ENCODE measurements around the gene EPAS1. TPM values are rescaled to one million over a fixed set of nuclear protein-coding genes. Genes with fewer than 3 reads are reported as not detected.

EPAS1 gene
- total RNA-seq, 1 donor from 2014 or later: 0.15 TPM

DNA sequence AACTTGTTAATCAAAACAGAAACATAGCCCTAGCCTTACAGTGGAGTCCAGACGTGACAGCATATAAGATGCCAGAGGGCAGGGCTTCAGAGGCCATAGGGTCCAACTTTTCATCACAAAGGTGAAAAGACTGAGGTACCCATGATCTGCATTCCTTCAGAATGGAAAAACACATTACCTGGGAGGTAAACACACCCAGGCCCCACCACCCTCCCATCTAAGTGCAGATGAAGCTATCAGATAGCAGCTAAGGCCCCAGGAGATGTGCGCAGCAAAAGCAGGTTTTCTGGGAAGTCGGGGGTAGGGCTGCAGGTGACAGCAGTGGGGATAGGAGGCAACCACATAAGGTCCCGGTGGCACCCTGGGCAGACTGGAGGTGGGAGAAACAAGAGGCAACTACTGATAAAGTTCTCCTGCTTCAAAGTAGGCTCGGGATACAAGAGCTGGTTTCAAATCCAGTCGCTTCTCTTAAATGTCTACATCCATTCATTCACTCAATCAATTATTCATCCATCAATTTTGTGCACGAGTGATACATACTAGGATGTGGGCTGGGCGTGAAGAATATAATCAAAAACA lies 107.1 kb downstream of the EPAS1 start:
- no peaks in the 10 kb centered on the region for H4K20me1 ChIP-seq (ENCODE audit: low read depth)
- H3K79me2 ChIP-seq (ENCODE audit: low read depth): no peaks in the 10 kb centered on the region
- H3K27me3 ChIP-seq: no peaks in the 10 kb centered on the region
- H3K27ac ChIP-seq: no peak overlapping the region
- H3K9me3 ChIP-seq (ENCODE audit: low read depth): no peaks in the 10 kb centered on the region
- Mint-ChIP-seq H3K4me3 (no peak overlapping the region), H3K9me3 (no peaks in the 10 kb centered on the region), H3K27ac (no peak overlapping the region), H3K27me3 (ENCODE audit: insufficient read depth, low read depth) (peaks cover 9% of the 10 kb centered on the region), H3K36me3 (no peaks in the 10 kb centered on the region), H3K4me1 (no peaks in the 10 kb centered on the region)
- no peaks in the 10 kb centered on the region for H3K36me3 ChIP-seq
- TF ChIP-seq, protein P1, sequence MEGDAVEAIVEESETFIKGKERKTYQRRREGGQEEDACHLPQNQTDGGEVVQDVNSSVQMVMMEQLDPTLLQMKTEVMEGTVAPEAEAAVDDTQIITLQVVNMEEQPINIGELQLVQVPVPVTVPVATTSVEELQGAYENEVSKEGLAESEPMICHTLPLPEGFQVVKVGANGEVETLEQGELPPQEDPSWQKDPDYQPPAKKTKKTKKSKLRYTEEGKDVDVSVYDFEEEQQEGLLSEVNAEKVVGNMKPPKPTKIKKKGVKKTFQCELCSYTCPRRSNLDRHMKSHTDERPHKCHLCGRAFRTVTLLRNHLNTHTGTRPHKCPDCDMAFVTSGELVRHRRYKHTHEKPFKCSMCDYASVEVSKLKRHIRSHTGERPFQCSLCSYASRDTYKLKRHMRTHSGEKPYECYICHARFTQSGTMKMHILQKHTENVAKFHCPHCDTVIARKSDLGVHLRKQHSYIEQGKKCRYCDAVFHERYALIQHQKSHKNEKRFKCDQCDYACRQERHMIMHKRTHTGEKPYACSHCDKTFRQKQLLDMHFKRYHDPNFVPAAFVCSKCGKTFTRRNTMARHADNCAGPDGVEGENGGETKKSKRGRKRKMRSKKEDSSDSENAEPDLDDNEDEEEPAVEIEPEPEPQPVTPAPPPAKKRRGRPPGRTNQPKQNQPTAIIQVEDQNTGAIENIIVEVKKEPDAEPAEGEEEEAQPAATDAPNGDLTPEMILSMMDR (IDR thresholded peaks at IDR 0.05): no peak
- no peak for TF ChIP-seq EZH2phosphoT487 (IDR thresholded peaks at IDR 0.05)
- no peak for TF ChIP-seq EZH2 (IDR thresholded peaks at IDR 0.05)
- no peak overlapping the region for H3K9ac ChIP-seq
- H3K4me1 ChIP-seq: no peaks in the 10 kb centered on the region
- no peak overlapping the region for H3K4me3 ChIP-seq
- H3K4me2 ChIP-seq: no peak overlapping the region
- no peak overlapping the region for H2AFZ ChIP-seq (replicated peaks)
- no peaks in the 10 kb centered on the region for H3F3A ChIP-seq (ENCODE audit: low read depth)
- no peak for DNase-seq (ENCODE audit: low spot score)

DNA sequence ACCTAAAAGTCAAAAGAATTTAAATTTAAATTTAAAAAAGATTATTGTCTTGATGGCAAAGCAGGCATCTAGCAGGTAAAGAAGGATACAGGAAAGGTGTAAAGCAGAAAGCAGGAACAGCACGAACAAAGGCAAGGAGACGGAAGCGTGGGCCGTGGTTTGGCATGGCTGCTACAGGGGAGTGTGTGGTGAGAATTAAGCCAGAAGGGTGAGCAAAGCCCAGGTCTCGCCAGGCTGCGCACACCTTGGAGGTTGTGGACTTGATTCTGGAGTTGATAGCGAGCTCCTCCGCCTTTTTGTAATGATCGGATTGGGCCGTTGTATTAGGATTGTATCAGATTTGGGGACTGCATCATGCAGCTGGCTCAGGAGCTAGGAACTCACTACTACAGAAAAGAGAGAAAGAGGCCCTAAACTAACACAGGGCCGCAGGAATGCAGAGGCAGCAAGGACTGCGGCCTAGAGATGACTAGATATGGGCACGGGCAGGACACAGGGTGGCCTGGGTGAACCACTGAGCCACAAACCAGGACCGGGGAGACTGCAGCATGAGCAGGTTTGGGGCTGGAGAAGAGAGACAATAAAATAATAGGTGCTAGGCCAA lies 110.7 kb downstream of the EPAS1 start:
- TF ChIP-seq EZH2phosphoT487 (IDR thresholded peaks at IDR 0.05): no peak
- no peak for TF ChIP-seq EZH2 (IDR thresholded peaks at IDR 0.05)
- TF ChIP-seq, protein P1 (IDR thresholded peaks at IDR 0.05): no peak
- H3K4me1 ChIP-seq: no peaks in the 10 kb centered on the region
- no peaks in the 10 kb centered on the region for H3F3A ChIP-seq (ENCODE audit: low read depth)
- H3K27me3 ChIP-seq: no peaks in the 10 kb centered on the region
- no peak overlapping the region for H2AFZ ChIP-seq (replicated peaks)
- Mint-ChIP-seq H3K4me1 (no peaks in the 10 kb centered on the region), H3K36me3 (no peaks in the 10 kb centered on the region), H3K27ac (no peak overlapping the region), H3K4me3 (no peak overlapping the region), H3K27me3 (ENCODE audit: insufficient read depth, low read depth) (peaks cover 5% of the 10 kb centered on the region), H3K9me3 (no peaks in the 10 kb centered on the region)
- no peak overlapping the region for H3K4me3 ChIP-seq
- no peak overlapping the region for H3K27ac ChIP-seq
- H3K36me3 ChIP-seq: no peaks in the 10 kb centered on the region
- no peak for DNase-seq (ENCODE audit: low spot score)
- H3K9me3 ChIP-seq (ENCODE audit: low read depth): no peaks in the 10 kb centered on the region
- no peak overlapping the region for H3K9ac ChIP-seq
- H3K4me2 ChIP-seq: no peak overlapping the region
- no peaks in the 10 kb centered on the region for H4K20me1 ChIP-seq (ENCODE audit: low read depth)
- H3K79me2 ChIP-seq (ENCODE audit: low read depth): no peaks in the 10 kb centered on the region

DNA sequence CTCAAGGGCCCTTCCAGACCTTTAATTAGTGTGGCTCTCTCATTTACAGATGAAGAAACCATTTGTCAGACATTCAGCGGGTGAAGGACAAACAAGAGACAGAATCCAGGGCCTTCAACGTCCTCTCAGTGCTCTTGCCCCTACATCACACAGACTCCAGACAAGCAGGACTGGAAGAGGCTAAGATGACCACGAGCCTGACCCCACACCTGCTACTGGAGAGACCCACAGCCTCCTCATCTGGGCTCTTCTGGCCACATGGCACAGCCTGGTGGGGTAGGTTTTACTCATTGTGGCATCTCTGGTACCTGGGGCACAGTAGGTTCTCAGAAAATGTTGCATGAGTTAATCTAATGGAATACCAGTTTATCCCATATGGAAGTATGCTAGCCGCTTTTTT lies 112.5 kb downstream of the EPAS1 start:
- TF ChIP-seq, protein P1 (IDR thresholded peaks at IDR 0.05): no peak
- no peak for TF ChIP-seq EZH2 (IDR thresholded peaks at IDR 0.05)
- TF ChIP-seq EZH2phosphoT487 (IDR thresholded peaks at IDR 0.05): no peak
- Histone ChIP-seq H3K9ac (no peak overlapping the region), H2AFZ (replicated peaks) (no peak overlapping the region), H4K20me1 (ENCODE audit: low read depth) (no peaks in the 10 kb centered on the region), H3K79me2 (ENCODE audit: low read depth) (no peaks in the 10 kb centered on the region), H3K27ac (no peak overlapping the region), H3K4me1 (no peaks in the 10 kb centered on the region), H3K4me3 (no peak overlapping the region), H3K36me3 (no peaks in the 10 kb centered on the region), H3K27me3 (no peaks in the 10 kb centered on the region), H3K9me3 (ENCODE audit: low read depth) (no peaks in the 10 kb centered on the region), H3F3A (ENCODE audit: low read depth) (no peaks in the 10 kb centered on the region), H3K4me2 (no peak overlapping the region)
- H3K4me3 Mint-ChIP-seq: no peak overlapping the region
- no peaks in the 10 kb centered on the region for H3K4me1 Mint-ChIP-seq
- H3K36me3 Mint-ChIP-seq: no peaks in the 10 kb centered on the region
- peaks cover 5% of the 10 kb centered on the region for H3K27me3 Mint-ChIP-seq (ENCODE audit: insufficient read depth, low read depth)
- peaks cover under 1% of the 10 kb centered on the region for H3K9me3 Mint-ChIP-seq
- no peak for DNase-seq (ENCODE audit: low spot score)
- no peak overlapping the region for H3K27ac Mint-ChIP-seq
